ENCODE measurements around the gene ZNF33B. TPM values are rescaled to one million over a fixed set of nuclear protein-coding genes. Genes with fewer than 3 reads are reported as not detected.
"Not testable (repeated sequence)": the region's sequence is repeated elsewhere in the genome, so short reads cannot be mapped to it uniquely, and the experiment has no call there.

ZNF33B gene
- total and polyA plus RNA-seq, 2 experiments from 2014 or later = 10.6 to 12.3 TPM

- H3K36me3 ChIP-seq = peaks cover 26% of the 10 kb centered on the region
Observed at GRCh38 chr10:42593284-42593683, 45.1 kb downstream of the ZNF33B start.

GRCh38 chr10:42583828-42584227 is 54.5 kb downstream of the ZNF33B start:
- Histone ChIP-seq H3K36me3 (no peaks in the 10 kb centered on the region), H3K27ac (no peak overlapping the region), H3K4me3 (no peak overlapping the region), H3K4me1 (ENCODE audit: low read depth) (no peaks in the 10 kb centered on the region), H3K27me3 (no peaks in the 10 kb centered on the region), H3K9me3 (ENCODE audit: low read depth) (no peaks in the 10 kb centered on the region)
- no peak for DNase-seq (ENCODE audit: low read depth in 1 of 2, low spot score in 1 of 2)
- no peak for TF ChIP-seq CTCF (IDR thresholded peaks at IDR 0.05; ENCODE audit: low read depth, low read length)

More at GRCh38 chr10:42593284-42593683, 45.1 kb downstream of the ZNF33B start:
- no peak for TF ChIP-seq CTCF (IDR thresholded peaks at IDR 0.05; ENCODE audit: low read depth, low read length)
- DNase-seq (ENCODE audit: low read depth in 1 of 2, low spot score in 1 of 2) = no peak
- H3K27ac ChIP-seq = no peak overlapping the region
- no peak overlapping the region for H3K4me3 ChIP-seq
- H3K4me1 ChIP-seq (ENCODE audit: low read depth) = no peaks in the 10 kb centered on the region
- H3K27me3 ChIP-seq = no peaks in the 10 kb centered on the region
- no peaks in the 10 kb centered on the region for H3K9me3 ChIP-seq (ENCODE audit: low read depth)

DNA sequence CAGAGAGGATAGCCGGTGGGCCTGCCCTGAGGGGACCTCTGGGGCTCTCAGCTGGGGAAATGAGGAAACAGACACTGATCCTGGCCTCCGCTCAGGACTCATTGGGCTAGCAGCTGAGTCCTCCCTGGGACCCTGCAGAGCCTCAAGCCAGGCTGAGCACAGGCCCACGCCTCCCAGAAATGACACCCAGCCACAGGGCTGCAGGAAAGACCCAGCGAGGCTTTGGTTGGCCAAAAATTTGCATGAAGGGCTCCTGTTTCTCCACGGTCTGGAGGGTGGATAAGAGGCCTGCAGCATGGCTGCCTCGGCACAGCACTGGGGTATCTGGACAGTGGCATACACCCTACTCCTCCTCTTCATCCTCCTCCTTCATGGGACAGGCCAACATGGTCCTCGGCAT is 60.4 kb downstream of the ZNF33B start:
- H3K36me3 ChIP-seq = no peaks in the 10 kb centered on the region
- H3K9me3 ChIP-seq (ENCODE audit: low read depth) = no peaks in the 10 kb centered on the region
- H3K27ac ChIP-seq = no peak overlapping the region
- TF ChIP-seq CTCF (IDR thresholded peaks at IDR 0.05; ENCODE audit: low read depth, low read length) = no peak
- H3K4me1 ChIP-seq (ENCODE audit: low read depth) = no peaks in the 10 kb centered on the region
- no peak overlapping the region for H3K4me3 ChIP-seq
- DNase-seq (ENCODE audit: low read depth in 1 of 2, low spot score in 1 of 2) = no peak
- H3K27me3 ChIP-seq = no peaks in the 10 kb centered on the region

DNA sequence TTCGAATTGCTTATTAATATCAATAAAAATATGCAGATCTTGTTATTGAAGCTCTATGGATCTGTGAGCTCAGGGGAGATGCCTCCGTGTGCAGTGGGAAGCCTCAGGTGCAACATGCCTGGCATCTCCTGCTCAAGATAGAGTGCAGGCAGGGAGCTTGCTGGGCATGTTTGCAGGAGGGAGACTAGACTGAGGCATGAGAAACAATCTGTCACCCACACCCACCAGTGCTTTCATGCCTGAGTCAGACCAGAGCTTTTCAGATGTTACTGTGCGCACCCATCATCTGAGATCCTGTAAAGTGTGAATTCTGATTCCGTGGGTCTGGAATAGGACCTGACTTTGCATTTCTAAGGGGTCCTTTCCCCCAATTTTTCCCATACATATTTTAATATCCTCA is 62.0 kb downstream of the ZNF33B start:
- no peak overlapping the region for H3K4me3 ChIP-seq
- H3K9me3 ChIP-seq (ENCODE audit: low read depth) = no peaks in the 10 kb centered on the region
- no peak for TF ChIP-seq CTCF (IDR thresholded peaks at IDR 0.05; ENCODE audit: low read depth, low read length)
- no peaks in the 10 kb centered on the region for H3K36me3 ChIP-seq
- no peaks in the 10 kb centered on the region for H3K4me1 ChIP-seq (ENCODE audit: low read depth)
- H3K27ac ChIP-seq = no peak overlapping the region
- H3K27me3 ChIP-seq = no peaks in the 10 kb centered on the region
- DNase-seq (ENCODE audit: low read depth in 1 of 2, low spot score in 1 of 2) = no peak

- H3K4me3 ChIP-seq = no peak overlapping the region
- H3K27ac ChIP-seq = no peak overlapping the region
- no peaks in the 10 kb centered on the region for H3K27me3 ChIP-seq
- DNase-seq (ENCODE audit: low read depth in 1 of 2, low spot score in 1 of 2) = no peak
- TF ChIP-seq CTCF (IDR thresholded peaks at IDR 0.05; ENCODE audit: low read depth, low read length) = no peak
- H3K9me3 ChIP-seq (ENCODE audit: low read depth) = no peaks in the 10 kb centered on the region
- no peaks in the 10 kb centered on the region for H3K36me3 ChIP-seq
- H3K4me1 ChIP-seq (ENCODE audit: low read depth) = no peaks in the 10 kb centered on the region
Observed at GRCh38 chr10:42574336-42574735, 64.0 kb downstream of the ZNF33B start.

- no peaks in the 10 kb centered on the region for H3K36me3 ChIP-seq
- no peak for DNase-seq (ENCODE audit: low read depth in 1 of 2, low spot score in 1 of 2)
- no peak for TF ChIP-seq CTCF (IDR thresholded peaks at IDR 0.05; ENCODE audit: low read depth, low read length)
- H3K27me3 ChIP-seq = no peaks in the 10 kb centered on the region
- no peak overlapping the region for H3K4me3 ChIP-seq
- H3K27ac ChIP-seq = no peak overlapping the region
- H3K9me3 ChIP-seq (ENCODE audit: low read depth) = no peaks in the 10 kb centered on the region
- no peaks in the 10 kb centered on the region for H3K4me1 ChIP-seq (ENCODE audit: low read depth)
Observed at GRCh38 chr10:42556931-42557330, 81.4 kb downstream of the ZNF33B start.

DNA sequence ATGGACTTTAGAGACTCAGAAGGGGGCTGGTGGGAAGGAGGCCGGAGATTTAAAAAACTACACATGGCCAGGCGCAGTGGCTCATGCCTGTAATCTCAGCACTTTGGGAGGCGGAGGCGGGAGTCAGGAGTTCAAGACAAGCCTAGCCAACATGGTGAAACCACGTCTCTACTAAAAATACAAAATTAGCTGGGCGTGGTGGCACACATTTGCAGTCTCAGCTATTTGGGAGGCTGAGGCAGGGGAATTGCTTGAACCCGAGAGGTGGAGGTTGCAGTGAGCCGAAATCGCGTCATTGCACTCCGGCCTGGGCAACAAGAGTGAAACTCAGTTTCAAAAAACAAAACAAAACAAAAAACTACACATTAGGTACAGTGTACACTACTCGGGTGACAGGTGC is 84.8 kb downstream of the ZNF33B start:
- not testable (repeated sequence) for H3K4me3 ChIP-seq; H3K9me3 ChIP-seq (ENCODE audit: low read depth); H3K27me3 ChIP-seq; H3K36me3 ChIP-seq; H3K27ac ChIP-seq; H3K4me1 ChIP-seq (ENCODE audit: low read depth); DNase-seq (ENCODE audit: low read depth in 1 of 2, low spot score in 1 of 2)

All from cardiac muscle cell (in vitro differentiated cells and primary cell).